ENCODE measurements around the gene AKT2.
A peak's percentile ranks its signal among the peaks of the same experiment; 100 is the strongest.

Gene AKT2

GRCh38 chr19:40305403-40305802 is 20.3 kb upstream of the AKT2 start:
- TF ChIP-seq, protein P1, sequence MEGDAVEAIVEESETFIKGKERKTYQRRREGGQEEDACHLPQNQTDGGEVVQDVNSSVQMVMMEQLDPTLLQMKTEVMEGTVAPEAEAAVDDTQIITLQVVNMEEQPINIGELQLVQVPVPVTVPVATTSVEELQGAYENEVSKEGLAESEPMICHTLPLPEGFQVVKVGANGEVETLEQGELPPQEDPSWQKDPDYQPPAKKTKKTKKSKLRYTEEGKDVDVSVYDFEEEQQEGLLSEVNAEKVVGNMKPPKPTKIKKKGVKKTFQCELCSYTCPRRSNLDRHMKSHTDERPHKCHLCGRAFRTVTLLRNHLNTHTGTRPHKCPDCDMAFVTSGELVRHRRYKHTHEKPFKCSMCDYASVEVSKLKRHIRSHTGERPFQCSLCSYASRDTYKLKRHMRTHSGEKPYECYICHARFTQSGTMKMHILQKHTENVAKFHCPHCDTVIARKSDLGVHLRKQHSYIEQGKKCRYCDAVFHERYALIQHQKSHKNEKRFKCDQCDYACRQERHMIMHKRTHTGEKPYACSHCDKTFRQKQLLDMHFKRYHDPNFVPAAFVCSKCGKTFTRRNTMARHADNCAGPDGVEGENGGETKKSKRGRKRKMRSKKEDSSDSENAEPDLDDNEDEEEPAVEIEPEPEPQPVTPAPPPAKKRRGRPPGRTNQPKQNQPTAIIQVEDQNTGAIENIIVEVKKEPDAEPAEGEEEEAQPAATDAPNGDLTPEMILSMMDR (IDR thresholded peaks at IDR 0.05; ENCODE audit: low read length) = peak; percentile 77
- TF ChIP-seq EZH2phosphoT487 (IDR thresholded peaks at IDR 0.05; ENCODE audit: low read length) = no peak
- no peak overlapping the region for H3K27ac ChIP-seq (ENCODE audit: low read length)
- H3K4me1 ChIP-seq (ENCODE audit: low read length) = no peaks in the 10 kb centered on the region

DNA sequence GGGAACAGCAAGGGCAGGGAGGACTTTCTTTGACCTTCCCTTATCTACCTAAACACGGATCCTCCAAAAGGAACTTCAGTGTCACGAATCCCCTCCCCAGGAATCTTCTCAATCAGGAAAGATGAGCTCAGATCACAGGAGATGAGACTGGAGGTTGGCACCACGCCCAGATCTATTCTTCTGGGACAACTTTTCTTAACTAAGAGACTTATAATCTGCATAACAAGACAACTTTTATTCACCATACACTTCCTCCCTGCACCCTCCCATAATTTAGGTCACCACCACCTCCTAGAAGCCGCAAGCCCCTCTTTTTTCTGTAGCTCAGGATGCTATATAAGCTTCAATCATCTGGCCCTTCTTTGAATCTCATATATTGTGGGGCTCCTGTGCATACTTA is 19.2 kb upstream of the AKT2 start:
- no peaks in the 10 kb centered on the region for H3K79me2 ChIP-seq (ENCODE audit: low read length)
- no peaks in the 10 kb centered on the region for H3K9me3 ChIP-seq (replicated peaks; ENCODE audit: insufficient read depth, low read length)
- H3K9me2 ChIP-seq (replicated peaks; ENCODE audit: insufficient read depth, low read length) = no peaks in the 10 kb centered on the region
- H3K4me3 ChIP-seq (ENCODE audit: low read length) = no peak overlapping the region
- H3K4me2 ChIP-seq (ENCODE audit: low read depth, low read length) = no peak overlapping the region
- H3K36me3 ChIP-seq (replicated peaks; ENCODE audit: insufficient read depth, low read length) = no peaks in the 10 kb centered on the region
- H3K4me1 ChIP-seq (ENCODE audit: low read length) = no peaks in the 10 kb centered on the region
- TF ChIP-seq EZH2 (optimal IDR thresholded peaks at IDR 0.05; ENCODE audit: low read depth, low read length) (no peak), EZH2phosphoT487 (IDR thresholded peaks at IDR 0.05; ENCODE audit: low read length) (no peak)
- TF ChIP-seq, protein P1 (IDR thresholded peaks at IDR 0.05; ENCODE audit: low read length) = no peak
- H3K27me3 ChIP-seq (replicated peaks; ENCODE audit: insufficient read depth, low read length) = no peaks in the 10 kb centered on the region
- H3K27ac ChIP-seq (ENCODE audit: low read length) = no peak overlapping the region
- H4K20me1 ChIP-seq (ENCODE audit: insufficient read depth, low read length) = no peaks in the 10 kb centered on the region
- no peak overlapping the region for H3K9ac ChIP-seq (ENCODE audit: low read length)
- DNase-seq = no peak
- no peak overlapping the region for H2AFZ ChIP-seq (ENCODE audit: low read length)
- no peaks in the 10 kb centered on the region for H3F3A ChIP-seq (ENCODE audit: insufficient read depth, low read length)

More at GRCh38 chr19:40305403-40305802, 20.3 kb upstream of the AKT2 start:
- H4K20me1 ChIP-seq (ENCODE audit: insufficient read depth, low read length) = no peaks in the 10 kb centered on the region
- H3K4me2 ChIP-seq (ENCODE audit: low read depth, low read length) = no peak overlapping the region
- no peaks in the 10 kb centered on the region for H3F3A ChIP-seq (ENCODE audit: insufficient read depth, low read length)
- H3K36me3 ChIP-seq (replicated peaks; ENCODE audit: insufficient read depth, low read length) = no peaks in the 10 kb centered on the region
- H2AFZ ChIP-seq (ENCODE audit: low read length) = no peak overlapping the region
- no peaks in the 10 kb centered on the region for H3K9me3 ChIP-seq (replicated peaks; ENCODE audit: insufficient read depth, low read length)
- H3K9me2 ChIP-seq (replicated peaks; ENCODE audit: insufficient read depth, low read length) = no peaks in the 10 kb centered on the region
- no peak overlapping the region for H3K9ac ChIP-seq (ENCODE audit: low read length)
- no peak overlapping the region for H3K4me3 ChIP-seq (ENCODE audit: low read length)
- no peaks in the 10 kb centered on the region for H3K27me3 ChIP-seq (replicated peaks; ENCODE audit: insufficient read depth, low read length)
- peak; percentile 83 for DNase-seq
- H3K79me2 ChIP-seq (ENCODE audit: low read length) = no peaks in the 10 kb centered on the region

DNA sequence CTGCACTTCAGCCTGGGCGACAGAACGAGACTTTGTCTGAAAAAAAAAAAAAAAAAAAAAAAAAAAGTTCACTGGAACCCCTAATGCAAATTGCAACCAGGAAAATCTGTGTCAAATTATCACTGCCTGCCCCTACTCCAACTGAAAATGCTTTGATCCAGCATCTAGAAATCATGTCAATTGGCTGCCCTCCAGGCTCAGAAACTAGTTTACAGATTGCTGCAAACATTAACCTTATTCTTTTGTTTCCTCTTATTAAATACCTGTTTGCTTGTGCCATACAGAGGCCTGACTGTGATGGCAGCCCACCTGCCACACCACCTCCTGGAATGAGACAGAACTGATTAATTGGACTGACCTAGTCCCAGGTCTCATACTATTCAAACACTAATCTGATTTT is 18.6 kb upstream of the AKT2 start:
- H3F3A ChIP-seq (ENCODE audit: insufficient read depth, low read length) = no peaks in the 10 kb centered on the region

More for the DNA sequence above, 18.6 kb upstream of the AKT2 start:
- Histone ChIP-seq H3K9me2 (replicated peaks; ENCODE audit: insufficient read depth, low read length) (no peaks in the 10 kb centered on the region), H3K79me2 (ENCODE audit: low read length) (no peaks in the 10 kb centered on the region), H3K4me3 (ENCODE audit: low read length) (no peak overlapping the region), H3K27me3 (replicated peaks; ENCODE audit: insufficient read depth, low read length) (no peaks in the 10 kb centered on the region), H3K9me3 (replicated peaks; ENCODE audit: insufficient read depth, low read length) (no peaks in the 10 kb centered on the region), H2AFZ (ENCODE audit: low read length) (no peak overlapping the region), H3K4me1 (ENCODE audit: low read length) (no peaks in the 10 kb centered on the region), H3K27ac (ENCODE audit: low read length) (no peak overlapping the region), H3K36me3 (replicated peaks; ENCODE audit: insufficient read depth, low read length) (no peaks in the 10 kb centered on the region), H3K4me2 (ENCODE audit: low read depth, low read length) (no peak overlapping the region), H4K20me1 (ENCODE audit: insufficient read depth, low read length) (no peaks in the 10 kb centered on the region), H3K9ac (ENCODE audit: low read length) (no peak overlapping the region)
- no peak for DNase-seq
- TF ChIP-seq EZH2 (optimal IDR thresholded peaks at IDR 0.05; ENCODE audit: low read depth, low read length) = no peak
- TF ChIP-seq, protein P1 (IDR thresholded peaks at IDR 0.05; ENCODE audit: low read length) = no peak
- TF ChIP-seq EZH2phosphoT487 (IDR thresholded peaks at IDR 0.05; ENCODE audit: low read length) = no peak

Measured in MM.1S (cell line).